Esophagus squamous epithelium (tissue), 4 donors: ENCODE results near the gene ATRN.

Experiments used
- CTCF ChIP-seq, 6 experiments: fragments of 450-650 bp in 4 of 6; fragments of 200-600 bp in 2 of 6; sonication (generic) in 2 of 6; IDR thresholded peaks; one replicate each; pipeline ENCODE4 v1.5.1; 2016 to 2019; ENCODE audit warnings: antibody characterized with exemption in 6 of 6, mild to moderate bottlenecking in 4 of 6, moderate library complexity in 4 of 6
- POLR2A ChIP-seq, 4 donors: fragments of 450-650 bp; IDR thresholded peaks; one replicate each; pipeline ENCODE4 v1.6.1; 2017; ENCODE audit warnings: antibody characterized with exemption in 4 of 4, mild to moderate bottlenecking in 4 of 4, moderate library complexity in 3 of 4

- TF ChIP-seq CTCF (IDR thresholded peaks at IDR 0.05): no peak
- no peak for TF ChIP-seq POLR2A (IDR thresholded peaks at IDR 0.05)
Observed at GRCh38 chr20:3681352-3681930, 210.6 kb downstream of the ATRN start.
